C4-2B (cell line): ENCODE data around the gene PGAP2.
"Not testable (repeated sequence)": the region's sequence is repeated elsewhere in the genome, so short reads cannot be mapped to it uniquely, and the experiment has no call there.

Experiments
- ZFX ChIP-seq: fragments of 450-650 bp; IDR thresholded peaks from 2 replicates; pipeline ENCODE4 v1.6.1; 2017
- TF ChIP-seq, protein P1 (sequence below): fragments of 450-650 bp; conservative IDR thresholded peaks from 2 replicates; pipeline ENCODE4 v1.5.1; 2017; ENCODE audit warnings: mild to moderate bottlenecking

DNA sequence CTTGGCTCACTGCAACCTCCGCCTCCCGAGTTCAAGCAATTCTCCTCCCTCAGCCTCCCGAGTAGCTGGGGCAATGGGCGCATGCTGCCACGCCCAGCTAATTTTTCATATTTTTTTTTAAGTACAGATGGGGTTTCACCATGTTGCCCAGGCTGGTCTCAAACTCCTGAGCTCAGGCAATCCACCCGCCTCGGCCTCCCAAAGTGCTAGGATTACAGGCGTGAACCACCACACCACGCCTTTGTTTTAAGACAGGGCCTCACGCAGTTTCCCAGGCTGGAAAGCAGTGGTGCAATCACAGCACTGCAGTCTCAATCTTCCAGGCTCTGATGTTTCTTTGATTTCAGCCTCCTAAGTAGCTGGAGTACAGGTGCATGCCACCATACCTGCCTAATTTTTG is 14.0 kb upstream of the PGAP2 start:
- TF ChIP-seq, protein P1, sequence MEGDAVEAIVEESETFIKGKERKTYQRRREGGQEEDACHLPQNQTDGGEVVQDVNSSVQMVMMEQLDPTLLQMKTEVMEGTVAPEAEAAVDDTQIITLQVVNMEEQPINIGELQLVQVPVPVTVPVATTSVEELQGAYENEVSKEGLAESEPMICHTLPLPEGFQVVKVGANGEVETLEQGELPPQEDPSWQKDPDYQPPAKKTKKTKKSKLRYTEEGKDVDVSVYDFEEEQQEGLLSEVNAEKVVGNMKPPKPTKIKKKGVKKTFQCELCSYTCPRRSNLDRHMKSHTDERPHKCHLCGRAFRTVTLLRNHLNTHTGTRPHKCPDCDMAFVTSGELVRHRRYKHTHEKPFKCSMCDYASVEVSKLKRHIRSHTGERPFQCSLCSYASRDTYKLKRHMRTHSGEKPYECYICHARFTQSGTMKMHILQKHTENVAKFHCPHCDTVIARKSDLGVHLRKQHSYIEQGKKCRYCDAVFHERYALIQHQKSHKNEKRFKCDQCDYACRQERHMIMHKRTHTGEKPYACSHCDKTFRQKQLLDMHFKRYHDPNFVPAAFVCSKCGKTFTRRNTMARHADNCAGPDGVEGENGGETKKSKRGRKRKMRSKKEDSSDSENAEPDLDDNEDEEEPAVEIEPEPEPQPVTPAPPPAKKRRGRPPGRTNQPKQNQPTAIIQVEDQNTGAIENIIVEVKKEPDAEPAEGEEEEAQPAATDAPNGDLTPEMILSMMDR, result not testable (repeated sequence)
- TF ChIP-seq ZFX, result not testable (repeated sequence)
